ENCODE measurements around the gene ZMYND11. TPM values are rescaled to one million over a fixed set of nuclear protein-coding genes. Genes with fewer than 3 reads are reported as not detected.

Gene ZMYND11
- total and polyA plus RNA-seq, 2 experiments from 2014 or later: 31.5 to 70.2 TPM

GRCh38 chr10:275680-276079 is 140.4 kb downstream of the ZMYND11 start:
- TF ChIP-seq CTCF (IDR thresholded peaks at IDR 0.05; ENCODE audit: poor library complexity): no peak
- no peak for TF ChIP-seq EZH2 (IDR thresholded peaks at IDR 0.05; ENCODE audit: borderline replicate concordance)
- no peak for TF ChIP-seq EZH2phosphoT487 (IDR thresholded peaks at IDR 0.05; ENCODE audit: low read depth, severe bottlenecking, unreplicated experiment)
- Histone ChIP-seq H3K4me2 (no peak overlapping the region), H3K27me3 (no peaks in the 10 kb centered on the region), H4K20me1 (ENCODE audit: insufficient read depth, poor library complexity, severe bottlenecking) (no peaks in the 10 kb centered on the region), H3K27ac (no peak overlapping the region), H3K4me3 (no peak overlapping the region), H3K4me1 (ENCODE audit: insufficient read depth) (no peaks in the 10 kb centered on the region), H3K9me3 (ENCODE audit: low read depth) (no peaks in the 10 kb centered on the region), H3K9me2 (replicated peaks; ENCODE audit: insufficient read depth) (no peaks in the 10 kb centered on the region), H2AFZ (no peak overlapping the region), H3K36me3 (replicated peaks; ENCODE audit: insufficient read depth, low read depth) (no peaks in the 10 kb centered on the region), H3K79me2 (no peaks in the 10 kb centered on the region)
- DNase-seq (ENCODE audit: low spot score): no peak
- WGBS (ENCODE audit: low lambda C conversion rate, missing lambda C conversion rate): 96% methylated on average over 18 of the region's 18 CpGs

- Histone ChIP-seq H3K4me1 (ENCODE audit: insufficient read depth) (no peaks in the 10 kb centered on the region), H3K27me3 (no peaks in the 10 kb centered on the region), H3K36me3 (replicated peaks; ENCODE audit: insufficient read depth, low read depth) (no peaks in the 10 kb centered on the region), H3K4me2 (no peak overlapping the region), H3K9me2 (replicated peaks; ENCODE audit: insufficient read depth) (no peaks in the 10 kb centered on the region), H3K4me3 (no peak overlapping the region), H2AFZ (no peak overlapping the region), H3K79me2 (no peaks in the 10 kb centered on the region), H3K27ac (no peak overlapping the region), H4K20me1 (ENCODE audit: insufficient read depth, poor library complexity, severe bottlenecking) (no peaks in the 10 kb centered on the region), H3K9me3 (ENCODE audit: low read depth) (no peaks in the 10 kb centered on the region)
- 96% methylated on average over 19 of the region's 19 CpGs for WGBS (ENCODE audit: low lambda C conversion rate, missing lambda C conversion rate)
- no peak for DNase-seq (ENCODE audit: low spot score)
- TF ChIP-seq EZH2phosphoT487 (IDR thresholded peaks at IDR 0.05; ENCODE audit: low read depth, severe bottlenecking, unreplicated experiment) (no peak), EZH2 (IDR thresholded peaks at IDR 0.05; ENCODE audit: borderline replicate concordance) (no peak), CTCF (IDR thresholded peaks at IDR 0.05; ENCODE audit: poor library complexity) (no peak)
These were observed 142.7 kb downstream of the ZMYND11 start for GRCh38 chr10:277963-278362.

GRCh38 chr10:278707-279106 is 143.5 kb downstream of the ZMYND11 start:
- H3K36me3 ChIP-seq (replicated peaks; ENCODE audit: insufficient read depth, low read depth): no peaks in the 10 kb centered on the region
- TF ChIP-seq EZH2 (IDR thresholded peaks at IDR 0.05; ENCODE audit: borderline replicate concordance) (no peak), EZH2phosphoT487 (IDR thresholded peaks at IDR 0.05; ENCODE audit: low read depth, severe bottlenecking, unreplicated experiment) (no peak), CTCF (IDR thresholded peaks at IDR 0.05; ENCODE audit: poor library complexity) (no peak)
- H3K9me3 ChIP-seq (ENCODE audit: low read depth): no peaks in the 10 kb centered on the region

GRCh38 chr10:279232-279631 is 144.0 kb downstream of the ZMYND11 start:
- Histone ChIP-seq H4K20me1 (ENCODE audit: insufficient read depth, poor library complexity, severe bottlenecking) (no peaks in the 10 kb centered on the region), H3K79me2 (no peaks in the 10 kb centered on the region), H3K27ac (no peak overlapping the region), H3K36me3 (replicated peaks; ENCODE audit: insufficient read depth, low read depth) (no peaks in the 10 kb centered on the region), H3K27me3 (no peaks in the 10 kb centered on the region), H2AFZ (no peak overlapping the region), H3K9me3 (ENCODE audit: low read depth) (no peaks in the 10 kb centered on the region), H3K4me2 (no peak overlapping the region), H3K4me3 (no peak overlapping the region), H3K9me2 (replicated peaks; ENCODE audit: insufficient read depth) (no peaks in the 10 kb centered on the region), H3K4me1 (ENCODE audit: insufficient read depth) (no peaks in the 10 kb centered on the region)
- DNase-seq (ENCODE audit: low spot score): no peak
- WGBS (ENCODE audit: low lambda C conversion rate, missing lambda C conversion rate): 93% methylated on average over 9 of the region's 9 CpGs
- TF ChIP-seq CTCF (IDR thresholded peaks at IDR 0.05; ENCODE audit: poor library complexity): no peak
- TF ChIP-seq EZH2phosphoT487 (IDR thresholded peaks at IDR 0.05; ENCODE audit: low read depth, severe bottlenecking, unreplicated experiment): no peak
- TF ChIP-seq EZH2 (IDR thresholded peaks at IDR 0.05; ENCODE audit: borderline replicate concordance): no peak

More at GRCh38 chr10:278707-279106, 143.5 kb downstream of the ZMYND11 start:
- H3K4me2 ChIP-seq: no peak overlapping the region
- no peak for DNase-seq (ENCODE audit: low spot score)
- H2AFZ ChIP-seq: no peak overlapping the region
- no peaks in the 10 kb centered on the region for H3K27me3 ChIP-seq
- no peak overlapping the region for H3K27ac ChIP-seq
- WGBS (ENCODE audit: low lambda C conversion rate, missing lambda C conversion rate): 91% methylated on average over 5 of the region's 5 CpGs
- no peak overlapping the region for H3K4me3 ChIP-seq
- no peaks in the 10 kb centered on the region for H3K79me2 ChIP-seq
- H3K9me2 ChIP-seq (replicated peaks; ENCODE audit: insufficient read depth): no peaks in the 10 kb centered on the region
- no peaks in the 10 kb centered on the region for H4K20me1 ChIP-seq (ENCODE audit: insufficient read depth, poor library complexity, severe bottlenecking)
- no peaks in the 10 kb centered on the region for H3K4me1 ChIP-seq (ENCODE audit: insufficient read depth)

Measured in hepatocyte (in vitro differentiated cells).